NCI-H1694 treated with DMSO at 0.1 percent for 48 hours (cell line): ENCODE measurements around the gene JAZF1.

Experiments
- DNase-seq: peaks from one replicate; lab custom pipeline; 2025; lab: John Stamatoyannopoulos, UW

JAZF1 gene

DNA sequence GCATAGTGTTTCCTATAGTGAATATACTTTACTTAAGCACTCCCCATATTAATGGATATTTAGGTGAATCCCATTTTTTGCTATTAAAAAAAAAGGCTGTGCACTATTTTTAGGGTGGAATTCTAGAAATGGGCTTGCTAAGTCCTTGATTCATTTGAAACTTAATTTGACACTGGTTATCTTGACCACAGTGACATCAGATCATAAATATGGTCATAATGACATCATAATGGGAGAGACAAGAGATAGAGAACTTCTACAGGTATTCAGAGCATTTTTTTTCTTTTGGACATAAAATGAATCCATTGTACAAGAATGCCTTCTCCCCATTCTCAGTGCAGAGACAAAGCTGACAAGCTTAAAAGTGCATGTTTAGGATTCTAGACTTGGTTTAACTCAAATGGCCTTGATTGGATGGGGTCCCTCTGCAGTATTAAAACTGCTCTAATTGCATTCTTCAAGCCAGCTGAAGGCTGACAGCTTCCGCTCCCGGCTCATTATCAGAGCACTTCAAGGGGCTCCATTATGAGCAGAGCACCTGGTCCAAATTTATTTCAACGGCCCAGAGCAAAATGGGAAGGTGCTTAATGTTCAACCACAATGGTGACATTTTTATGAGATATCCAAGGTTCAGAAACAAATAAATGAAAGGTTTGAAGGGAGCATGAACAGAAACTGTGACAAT is 104.8 kb downstream of the JAZF1 start:
- no peak for DNase-seq

DNA sequence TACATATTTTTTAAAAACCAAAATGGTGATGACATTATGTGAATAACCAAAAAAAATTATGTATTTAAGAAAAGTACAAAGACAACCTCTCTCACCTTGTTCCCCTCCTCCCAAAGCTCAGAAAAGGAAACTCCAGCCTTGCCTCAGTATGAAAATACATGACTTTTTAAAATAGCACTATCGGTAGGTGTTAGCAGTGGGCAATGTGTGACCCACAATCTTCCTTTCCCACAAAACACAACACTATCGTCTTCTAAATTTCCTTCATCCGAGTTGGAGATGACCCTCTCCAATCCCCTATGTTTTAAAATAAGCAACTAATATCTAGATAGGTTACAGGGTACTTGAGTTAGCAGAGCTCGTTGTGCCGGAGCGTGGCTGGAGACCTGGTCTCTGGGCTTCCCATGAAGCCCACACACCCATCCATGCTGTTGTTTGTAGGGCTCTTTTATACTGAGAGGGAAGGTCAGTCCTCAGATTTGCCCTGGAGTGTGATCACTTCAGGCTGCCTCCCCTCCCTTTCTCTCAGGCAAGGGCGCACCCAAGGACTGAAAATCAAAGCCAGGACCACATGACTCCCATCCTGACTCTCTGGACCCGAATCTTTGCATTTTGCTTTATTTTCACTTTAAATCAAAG is 107.6 kb downstream of the JAZF1 start:
- no peak for DNase-seq

DNA sequence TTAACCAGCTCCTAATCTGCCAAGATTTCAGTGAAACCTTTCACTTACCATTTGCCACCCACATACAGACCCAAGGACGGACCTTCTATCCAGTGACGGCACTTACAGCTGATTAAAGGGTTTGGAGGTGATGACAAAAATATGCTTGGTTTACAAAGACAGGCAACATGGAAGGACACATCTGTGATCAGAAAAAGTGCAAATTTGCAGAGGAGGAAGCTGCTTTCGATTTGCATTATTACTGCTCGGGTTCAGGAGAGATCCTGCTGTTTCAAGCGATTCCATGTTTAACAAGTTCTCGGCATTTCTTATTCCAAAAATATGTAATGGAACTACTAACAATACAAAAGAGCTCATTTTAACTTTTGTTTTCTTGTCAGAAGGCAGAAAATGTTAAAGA is 109.0 kb downstream of the JAZF1 start:
- no peak for DNase-seq

DNA sequence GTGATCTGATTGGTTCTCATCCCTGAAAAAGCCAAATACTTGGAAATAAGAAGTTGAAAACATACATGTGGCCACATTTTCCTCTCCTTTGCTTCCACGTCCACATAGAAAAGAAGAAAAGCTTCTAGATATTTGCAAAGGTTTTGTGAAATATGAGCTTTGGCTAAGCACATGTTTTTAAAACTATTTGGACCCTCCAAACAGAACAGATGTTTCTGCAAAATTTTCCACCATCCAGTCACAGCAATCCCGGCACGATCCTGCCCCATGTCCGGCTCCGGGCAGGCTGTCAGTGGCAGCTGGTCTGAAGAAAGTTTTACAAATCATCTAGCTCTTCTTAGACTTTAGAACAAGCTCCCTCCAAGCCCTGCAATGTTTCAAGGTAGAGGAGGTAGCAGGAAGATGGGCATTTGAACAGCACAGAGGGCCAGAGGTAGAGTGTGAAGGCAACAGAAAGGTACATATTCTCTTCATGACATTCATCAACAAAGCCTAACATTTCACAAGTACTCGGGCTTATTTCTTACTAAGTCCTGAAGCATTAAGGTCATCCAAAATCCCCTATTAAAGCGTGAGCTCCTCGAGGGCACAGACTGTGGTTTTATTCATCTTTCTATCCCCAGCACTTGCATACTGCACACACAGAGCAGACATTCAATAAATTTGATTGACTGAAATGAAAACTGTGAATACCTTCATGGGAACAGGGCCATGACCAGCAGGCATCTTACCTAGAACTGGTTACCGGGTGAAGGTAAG is 110.1 kb downstream of the JAZF1 start:
- no peak for DNase-seq

DNA sequence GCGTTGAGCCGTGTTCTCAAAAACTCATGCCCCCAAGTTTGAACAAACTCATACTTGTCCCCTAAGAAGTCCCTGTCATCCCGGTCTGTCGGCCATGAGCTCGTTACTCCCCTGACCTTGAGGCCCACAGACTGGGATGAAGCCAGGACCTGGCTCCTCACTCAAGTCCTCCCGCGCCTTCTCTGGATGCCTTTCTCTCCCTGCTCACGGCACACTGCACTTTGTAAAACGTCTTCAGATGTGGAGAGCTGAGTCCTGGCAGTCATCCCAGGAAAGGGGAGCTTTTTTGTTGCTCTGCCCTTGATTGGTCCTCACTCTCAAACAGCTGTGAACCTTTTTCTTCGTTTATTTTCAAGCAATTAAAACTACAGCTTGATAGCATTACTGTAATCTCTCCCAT is 110.8 kb downstream of the JAZF1 start:
- DNase-seq: no peak

- no peak for DNase-seq
Measured at GRCh38 chr7:28069388-28069787, 111.2 kb downstream of the JAZF1 start.

DNA sequence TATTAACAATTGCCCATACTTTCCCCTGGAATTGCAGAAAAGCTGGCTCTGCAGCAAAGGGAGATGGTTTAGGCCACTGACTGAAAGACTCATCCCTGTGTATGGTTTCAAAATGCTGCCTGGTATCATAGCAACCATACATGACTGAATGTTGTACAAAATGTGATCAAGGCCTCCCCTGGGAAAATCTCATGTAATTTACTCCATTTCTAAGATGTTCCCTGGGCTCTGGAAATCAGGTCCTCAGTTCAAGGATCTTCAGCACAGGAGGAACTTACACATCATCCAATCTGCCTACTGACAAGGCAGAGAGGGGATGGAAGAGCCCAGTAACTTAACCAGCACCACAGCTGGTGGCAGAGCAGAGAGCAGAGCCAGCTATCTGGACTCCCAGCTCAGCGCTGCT is 111.8 kb downstream of the JAZF1 start:
- no peak for DNase-seq

GRCh38 chr7:28067171-28067570 is 113.4 kb downstream of the JAZF1 start:
- DNase-seq: no peak

DNA sequence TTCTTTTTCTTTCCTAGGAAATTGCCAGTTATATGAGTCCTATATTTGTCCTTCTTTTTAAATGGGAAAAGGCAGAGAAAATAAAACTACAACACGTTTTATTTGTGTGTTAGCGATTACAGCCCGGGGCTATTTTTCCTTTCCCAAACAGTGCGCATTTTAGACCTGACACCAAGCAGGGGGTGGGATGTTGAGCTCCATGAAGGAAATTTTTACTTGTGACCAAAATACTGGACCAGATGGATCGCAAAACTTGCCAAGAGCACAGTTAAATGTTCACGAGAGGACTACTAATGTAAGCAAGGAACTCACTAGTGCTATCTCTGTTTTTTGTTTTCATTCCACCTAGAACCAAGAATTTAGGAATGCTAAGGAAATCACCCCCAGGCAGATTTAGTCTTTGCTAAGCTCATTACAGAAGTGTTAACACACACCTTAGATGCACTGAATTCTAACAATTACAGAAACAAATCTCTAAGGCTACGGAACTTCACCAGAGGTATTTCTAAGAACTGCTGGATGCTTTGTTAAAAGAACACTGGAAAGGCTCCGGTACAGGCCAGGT is 114.8 kb downstream of the JAZF1 start:
- DNase-seq: no peak

DNA sequence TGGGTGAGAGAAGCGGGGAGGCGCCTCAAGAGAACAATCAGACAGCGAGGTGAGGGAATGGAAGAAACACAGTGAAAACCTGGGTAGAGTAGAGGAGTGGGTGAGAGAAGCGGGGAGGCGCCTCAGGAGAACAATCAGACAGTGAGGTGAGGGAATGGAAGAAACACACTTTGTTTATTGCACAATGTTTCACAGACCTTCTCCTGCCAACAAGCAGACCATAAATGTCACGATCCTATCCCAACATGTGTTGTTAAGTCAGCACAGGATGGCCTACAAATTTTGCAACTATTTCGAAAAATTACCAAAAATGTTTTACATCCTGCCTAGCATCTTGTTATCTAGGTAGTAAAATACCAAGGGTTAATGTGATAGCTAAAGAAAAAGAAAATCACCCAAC is 115.3 kb downstream of the JAZF1 start:
- no peak for DNase-seq

DNA sequence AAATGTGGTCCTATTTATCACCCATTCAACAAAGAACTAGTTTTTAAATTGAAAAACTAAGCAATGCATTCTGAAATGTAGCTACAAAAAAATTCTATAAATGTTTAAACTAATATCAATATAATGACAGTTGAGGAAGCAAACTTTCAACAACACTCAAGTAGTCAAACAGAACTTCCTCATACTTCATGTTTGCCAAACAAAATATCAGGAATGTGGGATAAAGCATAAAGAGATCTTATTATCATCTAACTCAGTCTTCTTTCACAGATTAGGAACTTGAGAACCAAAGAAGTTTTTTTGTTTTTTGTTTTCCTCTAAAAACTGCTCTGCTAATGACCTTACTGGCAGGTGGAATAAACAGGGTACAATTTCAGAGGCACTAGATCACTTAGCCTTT is 116.2 kb downstream of the JAZF1 start:
- DNase-seq: no peak

DNA sequence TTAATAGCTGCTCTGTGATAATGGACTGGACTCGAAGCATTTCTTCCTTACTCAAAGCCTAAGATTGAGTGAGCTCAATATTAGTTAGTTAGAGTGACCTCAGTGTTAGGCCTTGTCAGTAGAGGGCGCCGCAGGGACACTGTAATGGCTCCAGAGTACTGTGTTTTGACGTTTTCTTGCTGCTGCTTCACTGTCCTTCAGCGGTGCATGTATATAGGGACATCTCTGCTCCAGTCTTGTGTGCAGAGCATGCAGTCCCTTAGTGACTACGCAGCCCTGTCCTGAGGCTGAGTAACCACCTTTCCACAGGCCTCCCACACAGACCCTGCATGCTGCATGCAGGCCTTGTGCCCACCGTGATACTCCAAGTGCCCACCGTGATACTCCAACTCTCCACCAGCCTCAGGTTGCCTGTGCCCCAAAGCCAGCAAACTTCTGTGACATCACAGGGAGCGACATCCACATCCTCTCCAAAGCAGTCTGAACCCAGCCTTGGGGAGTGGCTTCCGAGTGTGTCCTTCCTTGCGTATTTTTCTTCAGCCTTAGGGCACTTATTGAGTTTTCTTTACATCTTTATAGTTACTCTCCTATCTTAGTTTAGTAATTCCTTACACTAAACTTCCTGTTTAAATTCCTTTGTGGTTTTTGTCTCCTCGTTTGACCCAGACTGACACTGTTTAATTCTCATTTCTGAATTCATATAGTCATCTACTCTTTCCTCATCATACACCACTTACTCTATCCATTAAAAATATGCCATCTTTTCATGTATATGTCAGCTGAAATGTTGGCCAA is 118.2 kb downstream of the JAZF1 start:
- DNase-seq: peak; percentile 65

DNA sequence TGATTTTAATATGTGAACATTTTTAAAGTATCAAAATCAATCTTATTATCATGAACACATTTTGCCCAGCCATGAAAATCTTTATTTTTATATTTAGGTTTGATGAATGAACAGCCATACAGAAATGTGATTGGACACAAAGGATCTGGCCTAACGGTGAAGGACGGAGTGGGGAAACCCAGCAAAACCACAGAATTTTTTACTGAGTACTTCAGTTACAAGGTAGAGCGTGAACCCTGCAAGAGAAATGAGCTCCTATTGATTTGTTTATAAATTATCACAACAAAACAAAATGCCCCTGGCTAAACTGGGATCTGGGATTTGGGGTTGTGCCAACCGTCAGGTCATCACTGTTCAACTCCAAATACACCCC is 118.8 kb downstream of the JAZF1 start:
- DNase-seq: no peak

- no peak for DNase-seq
Measured at GRCh38 chr7:28060371-28060950, 120.1 kb downstream of the JAZF1 start.

DNA sequence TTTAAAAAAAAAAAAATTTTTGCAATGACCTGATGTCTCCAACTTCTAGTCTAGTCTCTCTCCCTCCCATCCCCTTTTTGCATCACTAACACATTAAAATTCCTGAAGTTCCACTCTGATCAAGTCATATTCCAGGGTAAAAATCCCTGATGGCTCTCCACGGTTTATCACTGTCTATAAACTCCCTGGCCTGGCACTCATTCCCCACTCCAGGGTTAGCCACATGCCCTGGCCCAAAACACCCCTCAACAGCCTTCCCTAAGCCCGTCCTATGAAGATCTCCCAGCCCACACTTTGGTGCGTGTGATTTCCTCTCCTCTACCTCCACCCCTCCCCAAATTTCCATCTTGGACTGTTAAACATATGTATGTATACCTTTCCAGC is 125.4 kb downstream of the JAZF1 start:
- no peak for DNase-seq

DNA sequence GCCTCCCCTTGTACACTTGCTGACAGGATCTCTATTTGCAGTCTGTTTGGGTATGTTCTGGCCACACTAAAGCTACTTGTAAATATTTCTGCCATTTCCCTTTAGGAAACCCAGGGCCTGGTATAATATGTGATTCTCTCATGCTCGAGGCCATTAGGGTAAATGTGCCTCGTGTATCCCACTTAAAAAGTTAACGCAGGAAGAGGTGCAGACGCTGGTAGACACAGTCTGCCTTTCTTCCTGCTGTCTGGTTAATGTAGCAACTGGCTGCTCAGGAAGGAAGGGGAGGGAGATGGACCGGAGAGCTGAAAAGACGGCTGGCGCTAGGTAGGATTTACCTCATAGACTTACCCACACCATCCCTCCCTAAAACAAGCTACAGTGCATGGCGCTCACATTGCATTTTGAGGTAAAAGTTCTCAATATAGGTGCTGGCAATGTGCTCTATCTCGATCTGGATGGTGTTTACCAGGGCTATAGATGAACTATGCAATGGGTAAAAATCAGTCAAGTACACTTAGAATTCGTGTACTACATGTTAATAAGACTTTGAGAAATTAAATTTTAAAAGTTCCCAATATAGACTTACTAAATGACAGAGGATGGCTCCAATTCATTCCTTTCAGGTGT is 125.9 kb downstream of the JAZF1 start:
- no peak for DNase-seq

GRCh38 chr7:28052933-28053332 is 127.7 kb downstream of the JAZF1 start:
- no peak for DNase-seq

DNA sequence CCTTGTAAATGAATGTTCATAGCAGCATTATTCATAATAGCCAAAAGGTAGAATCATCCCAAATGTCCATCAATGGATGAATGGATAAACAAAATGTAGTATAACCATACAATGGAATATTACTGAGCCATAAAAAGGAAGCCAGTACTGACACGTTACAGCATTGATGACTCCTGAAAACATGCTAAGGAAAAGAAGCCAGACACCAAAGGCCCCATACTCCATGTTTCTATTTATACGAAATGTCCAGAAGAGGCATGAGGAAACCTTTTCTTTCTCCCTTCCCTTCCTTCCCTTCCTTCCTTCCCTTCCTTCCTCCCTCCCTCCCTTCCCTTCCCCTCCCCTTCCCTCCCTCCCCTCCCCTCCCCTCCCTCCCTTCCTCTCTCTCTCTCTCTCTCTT is 131.9 kb downstream of the JAZF1 start:
- no peak for DNase-seq

- DNase-seq: no peak
Measured at GRCh38 chr7:28046035-28046434, 134.6 kb downstream of the JAZF1 start.

DNA sequence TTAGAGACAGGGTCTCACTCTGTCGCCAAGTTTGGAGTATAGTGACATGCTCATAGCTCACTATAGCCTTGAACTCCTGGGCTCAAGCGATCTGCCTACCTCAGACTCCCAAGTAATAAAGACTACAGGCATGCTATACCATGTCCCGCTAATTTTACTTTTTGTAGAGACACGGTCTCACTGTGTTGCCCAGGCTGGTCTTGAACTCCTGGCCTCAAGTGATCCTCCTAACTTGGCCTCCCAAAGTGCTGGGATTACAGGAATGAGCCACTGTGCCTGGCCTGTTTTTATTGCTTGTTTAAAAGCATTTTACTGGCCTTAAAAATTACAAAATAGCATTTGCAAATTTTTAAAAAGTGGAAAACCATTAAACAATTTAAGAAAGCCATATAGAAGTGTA is 135.0 kb downstream of the JAZF1 start:
- no peak for DNase-seq

DNA sequence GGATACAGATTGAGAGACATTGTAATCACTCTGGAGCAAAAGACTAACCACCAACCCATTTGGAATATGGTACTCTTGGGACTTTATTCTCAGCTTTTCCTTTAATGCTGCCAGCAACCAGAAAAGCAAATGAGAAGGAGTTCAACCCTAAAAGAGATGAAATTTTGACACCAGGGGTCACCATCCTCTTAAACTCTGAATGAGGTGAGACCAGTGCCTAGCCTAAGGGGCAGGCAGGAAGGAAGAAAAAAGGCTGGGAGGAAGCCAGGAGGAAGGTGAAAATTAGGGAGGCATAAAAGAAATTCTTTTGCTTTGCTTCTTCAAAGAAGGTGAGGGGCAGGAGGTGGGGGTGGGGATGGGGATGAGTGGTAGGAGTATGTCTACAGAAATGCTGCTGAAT is 135.8 kb downstream of the JAZF1 start:
- no peak for DNase-seq
